Right ventricle myocardium inferior (tissue), 1 donor: Measurements from ENCODE around the gene PPIL6. TPM values are rescaled to one million over a fixed set of nuclear protein-coding genes. Genes with fewer than 3 reads are reported as not detected.
"Not testable (repeated sequence)": the region's sequence is repeated elsewhere in the genome, so short reads cannot be mapped to it uniquely, and the experiment has no call there.

Experiments used
- ATAC-seq: fragments of 200-7000 bp; cut with Tn5 transposase; one replicate; pipeline ENCODE4 v1.9.1; 2020; ENCODE audit warnings: mild to moderate bottlenecking, moderate library complexity
- DNase-seq: peaks from one replicate; pipeline ENCODE4 v3.0.0; 2021; ENCODE audit errors: missing footprints
- intact Hi-C: fragments of 100-400 bp; cut with DNase I; formaldehyde crosslinking; loops from one replicate; pipeline ENCODE4 v1.11.0; 2022
- total RNA-seq: library from RNA; stranded (reverse); fragmentation: NEBNext Ultra II Directional; extraction: Animal tissue kit (Norgen Biotek cat#: 25700); gene quantifications from one replicate; pipeline ENCODE4 v1.2.1, GENCODE V29; 2021
- donor health status: DM: no; HTN: yes; CAD: no; lungs with severe emphysema.

Gene PPIL6
- total RNA-seq, 1 donor from 2014 or later: 4.5 TPM

- peak; percentile 94 for ATAC-seq
- intact Hi-C loops: loop anchor here (2.0 to 5.0 kb wide), 4 partner anchors 59 to 310 kb away; partner anchors contain the start of genes AK9, FIG4, PPIL6 and SMPD2
- peak; percentile 96 for DNase-seq
Measured at GRCh38 chr6:109381747-109382575, 58.5 kb downstream of the PPIL6 start, which contains the start of gene CD164. Gene CD164 (minus strand): TSS chr6:109382467. CDS start chr6:109382378, 89 bp downstream.

DNA sequence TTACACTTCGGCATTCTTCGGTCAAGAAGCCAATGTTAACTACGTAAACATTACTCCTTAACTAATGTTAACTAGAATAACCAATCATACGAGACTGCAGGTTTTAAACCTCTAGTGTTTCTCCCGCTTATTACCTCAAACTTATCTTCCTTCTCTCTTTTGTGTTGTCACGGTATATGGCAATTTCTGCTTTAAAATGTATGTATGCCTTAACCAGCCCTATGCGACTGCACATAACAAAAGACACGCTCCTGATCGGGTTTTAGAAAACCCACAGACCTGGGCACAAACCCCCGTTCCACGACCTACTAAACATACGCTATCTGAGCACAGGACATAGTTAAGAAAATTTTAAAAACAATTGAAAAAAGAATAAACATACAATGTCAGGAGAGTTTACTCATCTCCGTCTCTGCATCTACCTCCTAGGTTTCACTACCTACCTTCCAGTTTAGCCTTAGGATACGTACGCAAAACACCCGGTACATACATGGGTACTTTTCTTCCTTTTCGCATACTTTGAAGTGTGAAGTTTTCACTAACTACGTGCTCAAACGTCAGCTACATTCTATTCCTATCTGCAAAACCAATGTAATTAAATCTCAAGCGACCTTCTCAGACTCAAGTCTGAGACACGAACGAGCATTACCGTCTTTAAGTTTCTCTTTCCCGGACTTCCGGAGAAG is 59.2 kb downstream of the PPIL6 start:
- intact Hi-C loops: loop anchor here (5.0 kb wide), 3 partner anchors 64 to 311 kb away; partner anchors contain the start of genes AK9 and FIG4
- no peak for ATAC-seq
- no peak for DNase-seq

DNA sequence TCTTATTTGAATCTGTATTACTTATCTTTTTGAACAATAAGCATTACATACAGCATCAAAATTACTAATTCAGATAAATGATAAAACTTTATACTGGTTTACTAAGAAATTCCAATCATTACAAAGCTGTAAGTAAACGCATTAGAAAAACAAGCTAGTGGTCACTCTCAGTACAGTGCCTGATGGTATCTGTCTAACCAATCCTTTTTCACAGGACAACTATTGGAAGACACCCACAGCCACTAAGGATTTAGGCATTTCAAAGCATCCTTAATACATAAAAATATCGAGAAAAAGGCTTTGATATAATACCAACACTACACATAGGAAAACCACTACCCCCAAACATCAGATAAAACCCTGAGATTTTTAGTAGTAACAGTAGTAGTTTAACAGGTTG is 60.7 kb downstream of the PPIL6 start:
- intact Hi-C loops: loop anchor here (5.0 kb wide), 3 partner anchors 62 to 313 kb away; partner anchors contain the start of genes AK9 and FIG4

GRCh38 chr6:109377717-109378116 is 62.7 kb downstream of the PPIL6 start:
- no peak for DNase-seq
- intact Hi-C loops: no loop called here
- no peak for ATAC-seq

More for the DNA sequence above, 60.7 kb downstream of the PPIL6 start:
- ATAC-seq (no peak), DNase-seq (no peak)

DNA sequence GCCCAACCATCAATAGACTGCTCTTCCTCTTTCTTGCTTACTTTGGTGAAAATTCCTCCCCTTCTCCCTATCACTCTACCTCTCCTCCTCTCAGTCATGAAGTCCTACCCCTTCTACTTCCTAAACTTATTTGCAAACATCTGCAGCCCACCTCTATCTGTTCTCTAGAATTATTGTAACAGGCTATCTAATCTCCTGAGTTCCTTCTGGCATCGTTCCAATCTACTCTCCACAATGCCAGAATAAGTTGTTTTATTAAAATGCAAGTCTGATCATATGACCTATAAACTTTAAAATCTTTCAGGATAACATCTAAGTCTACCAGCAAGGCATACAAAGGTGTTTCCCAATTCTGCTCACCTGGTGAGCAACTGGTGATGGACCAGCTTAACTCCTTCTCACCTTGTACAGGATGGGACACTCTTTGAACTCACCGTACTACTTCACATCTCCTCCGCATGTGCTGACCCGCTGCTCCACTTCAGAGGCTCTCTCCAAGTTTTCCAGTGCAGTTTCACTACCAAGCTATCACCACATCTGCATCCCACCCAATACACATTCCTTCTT is 66.0 kb downstream of the PPIL6 start:
- ATAC-seq (no peak), DNase-seq (no peak)
- intact Hi-C loops: no loop called here

DNA sequence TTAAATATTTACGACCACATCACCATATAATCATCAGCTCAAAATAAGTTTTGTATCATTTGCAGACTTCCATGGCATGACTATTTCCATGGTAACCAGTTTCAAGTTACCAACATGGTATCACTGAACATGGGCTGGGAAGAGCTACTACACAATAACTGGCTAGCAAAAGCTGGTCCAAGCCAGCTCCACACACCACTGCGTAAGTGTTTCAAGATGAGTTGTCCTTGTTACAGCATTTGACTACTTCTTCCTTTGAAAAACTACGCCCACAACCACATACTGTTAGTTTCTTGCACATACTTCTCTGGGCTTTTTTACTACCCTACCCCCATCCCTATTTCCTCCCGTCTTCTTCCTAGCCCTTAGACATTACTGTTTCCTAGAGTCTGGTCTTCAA is 66.7 kb downstream of the PPIL6 start:
- ATAC-seq (peak; percentile 34), DNase-seq (no peak)
- intact Hi-C loops: no loop called here

- intact Hi-C loops: no loop called here
- ATAC-seq: no peak
- DNase-seq: no peak
Measured at GRCh38 chr6:109373331-109373730, 67.1 kb downstream of the PPIL6 start.

DNA sequence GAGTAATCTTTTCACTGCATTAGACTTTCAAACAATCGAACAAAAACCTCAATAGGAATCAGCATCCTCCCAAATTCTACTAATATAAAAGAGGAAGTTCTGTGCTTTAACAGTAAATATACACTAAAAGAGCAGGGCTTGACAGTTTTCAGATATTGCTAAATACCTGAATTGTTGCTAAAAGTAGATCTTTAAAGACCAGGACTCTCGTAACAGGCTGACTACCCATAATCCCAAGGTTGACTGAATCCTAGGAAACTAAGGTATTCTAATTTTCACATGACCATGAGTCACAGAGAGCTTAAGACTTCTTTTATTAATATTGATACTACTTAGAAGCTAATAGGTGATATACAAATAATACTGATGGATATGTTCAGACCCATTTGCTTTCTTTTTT is 68.3 kb downstream of the PPIL6 start:
- no peak for ATAC-seq
- intact Hi-C loops: no loop called here
- no peak for DNase-seq

DNA sequence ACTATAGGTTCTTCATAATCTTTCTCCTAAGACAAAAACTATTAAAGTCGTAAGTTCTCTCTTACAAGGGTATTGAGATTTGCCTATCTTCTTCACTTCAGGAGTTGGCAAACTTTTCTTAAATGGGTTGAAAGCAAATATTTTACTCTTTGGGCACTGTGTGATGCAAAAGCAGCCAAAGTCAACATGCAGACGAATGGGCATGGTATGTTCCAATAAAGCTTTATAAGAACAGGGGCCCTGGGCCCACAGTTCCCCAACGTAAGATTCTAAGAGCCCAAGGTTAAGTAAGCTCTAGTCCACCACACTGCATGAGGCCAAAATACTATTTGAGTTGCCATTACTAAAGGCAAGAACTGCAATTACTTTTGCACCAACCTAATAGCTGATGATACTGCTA is 69.6 kb downstream of the PPIL6 start:
- no peak for ATAC-seq
- intact Hi-C loops: no loop called here
- DNase-seq: no peak

GRCh38 chr6:109370336-109370735 is 70.1 kb downstream of the PPIL6 start:
- intact Hi-C loops: no loop called here
- no peak for DNase-seq
- no peak for ATAC-seq

GRCh38 chr6:109369728-109370127 is 70.7 kb downstream of the PPIL6 start:
- DNase-seq: no peak
- intact Hi-C loops: no loop called here
- no peak for ATAC-seq

DNA sequence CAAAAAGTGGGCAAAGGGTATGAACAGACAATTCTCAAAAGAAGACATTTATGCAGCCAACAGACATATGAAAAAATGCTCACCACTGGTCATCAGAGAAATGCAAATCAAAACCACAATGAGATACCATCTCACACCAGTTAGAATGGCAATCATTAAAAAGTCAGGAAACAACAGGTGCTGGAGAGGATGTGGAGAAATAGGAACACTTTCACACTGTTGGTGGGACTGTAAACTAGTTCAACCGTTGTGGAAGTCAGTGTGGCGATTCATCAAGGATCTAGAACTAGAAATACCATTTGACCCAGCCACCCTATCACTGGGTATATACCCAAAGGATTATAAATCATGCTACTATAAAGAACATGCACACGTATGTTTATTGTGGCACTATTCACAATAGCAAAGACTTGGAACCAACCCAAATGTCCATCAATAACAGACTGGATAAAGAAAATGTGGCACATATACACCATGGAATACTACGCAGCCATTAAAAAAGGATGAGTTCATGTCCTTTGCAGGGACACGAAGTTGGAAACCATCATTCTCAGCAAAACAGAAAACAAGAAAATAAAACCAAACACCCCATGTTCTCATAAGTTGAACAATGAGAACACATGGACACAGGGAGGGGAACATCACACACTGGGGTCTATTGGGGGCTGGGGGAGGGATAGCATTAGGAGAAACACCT is 75.9 kb downstream of the PPIL6 start:
- DNase-seq, intact Hi-C loops, ATAC-seq: not testable (repeated sequence)

DNA sequence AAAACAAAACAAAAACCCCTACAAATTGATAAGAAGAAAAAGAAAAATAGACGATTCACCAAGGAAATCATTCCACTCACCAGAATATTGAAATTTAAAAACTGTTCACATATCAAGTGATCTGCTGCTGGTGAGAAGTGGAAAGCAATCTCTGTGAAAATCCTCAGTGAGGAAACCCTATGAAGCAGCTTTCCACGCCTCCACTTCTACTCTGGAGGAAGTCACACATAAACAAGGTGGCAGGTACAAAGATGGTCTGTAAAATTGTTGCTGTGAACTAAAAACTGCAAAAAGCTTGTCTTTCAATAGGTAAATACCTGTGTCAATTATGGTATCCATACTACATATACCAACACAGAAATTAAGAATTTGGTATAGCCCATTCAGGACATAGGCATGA is 76.7 kb downstream of the PPIL6 start:
- intact Hi-C loops: no loop called here
- no peak for DNase-seq
- ATAC-seq: no peak

DNA sequence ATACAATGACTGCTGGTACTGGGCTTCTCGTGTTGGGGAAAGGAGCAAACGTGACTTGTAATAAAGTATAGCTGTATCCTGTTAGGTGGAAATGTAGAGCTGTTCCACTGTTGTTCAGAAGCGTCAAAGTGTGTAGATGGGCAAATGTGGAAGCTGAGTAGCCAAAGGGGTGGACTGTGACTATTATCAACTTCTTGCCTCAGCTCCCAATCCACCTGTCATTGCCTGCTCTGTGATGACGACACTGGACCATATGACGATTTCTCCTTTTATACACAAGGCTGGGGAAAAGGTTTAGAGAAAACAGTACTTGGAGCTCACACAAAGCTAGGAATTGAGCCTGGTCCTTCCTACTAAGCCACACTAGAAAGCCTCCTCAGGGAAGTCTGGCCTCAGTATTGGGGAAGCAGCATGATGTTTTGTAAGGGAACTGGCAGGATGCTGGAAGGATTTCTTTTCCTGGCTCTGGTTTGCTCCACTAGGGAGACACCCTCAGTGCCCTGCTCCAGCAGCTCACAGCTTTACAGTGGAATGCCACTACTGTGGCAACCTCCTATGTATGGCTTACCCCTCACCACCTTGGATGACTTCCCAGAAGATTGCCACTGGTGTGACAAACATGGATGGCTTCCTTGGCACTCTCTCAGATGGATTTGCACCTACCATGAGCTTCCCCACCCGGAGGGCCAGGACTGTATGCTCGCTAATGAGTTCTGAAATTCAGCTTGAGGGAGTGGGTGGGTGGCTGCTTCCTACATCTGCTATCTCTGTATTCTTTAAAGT is 78.1 kb downstream of the PPIL6 start:
- ATAC-seq (no peak), DNase-seq (no peak)
- intact Hi-C loops: no loop called here

GRCh38 chr6:109360791-109361190 is 79.6 kb downstream of the PPIL6 start:
- DNase-seq: no peak
- ATAC-seq: no peak
- intact Hi-C loops: no loop called here

DNA sequence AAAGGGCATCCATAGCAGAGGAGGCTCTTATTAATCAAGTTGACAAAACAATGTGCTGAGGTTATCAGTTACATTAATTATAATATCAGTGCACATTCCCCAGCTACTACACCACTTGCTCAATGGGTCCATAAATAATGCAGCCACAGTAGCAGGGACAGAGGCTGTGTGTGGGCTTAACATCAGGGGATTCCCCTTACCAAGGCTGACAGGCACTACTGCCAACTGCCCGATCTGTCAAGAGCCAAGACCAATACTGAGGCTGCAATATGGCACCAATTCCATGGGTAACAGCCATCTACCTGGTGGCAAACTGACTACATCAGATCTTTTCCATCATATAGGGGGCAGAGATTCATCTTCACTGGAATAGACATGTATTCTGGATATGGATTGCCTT is 80.1 kb downstream of the PPIL6 start:
- DNase-seq: no peak
- no peak for ATAC-seq
- intact Hi-C loops: no loop called here

- intact Hi-C loops: no loop called here
- ATAC-seq: no peak
- no peak for DNase-seq
Measured at GRCh38 chr6:109359248-109359647, 81.2 kb downstream of the PPIL6 start.

DNA sequence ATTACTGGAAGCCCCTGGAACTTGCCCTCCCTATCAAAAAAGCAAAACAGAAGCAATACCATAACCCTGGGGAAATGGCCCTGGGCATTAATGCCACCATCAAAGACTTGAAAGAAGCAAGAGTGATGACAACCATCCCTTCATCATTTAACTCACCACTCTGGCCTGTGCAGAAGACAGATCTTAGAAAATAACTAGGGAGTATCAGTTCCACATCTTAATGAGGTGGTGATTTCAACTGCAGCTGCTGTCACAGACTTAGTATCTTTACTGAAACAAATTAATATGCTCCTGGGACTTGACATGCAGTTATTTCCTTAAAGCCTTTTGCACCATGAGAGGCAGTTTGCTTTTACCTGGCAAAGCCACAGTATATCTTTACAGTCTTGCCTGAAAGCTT is 82.2 kb downstream of the PPIL6 start:
- DNase-seq: no peak
- no peak for ATAC-seq
- intact Hi-C loops: no loop called here
